ENCODE measurements around the gene PXT1. TPM values are rescaled to one million over a fixed set of nuclear protein-coding genes. Genes with fewer than 3 reads are reported as not detected.

Gene PXT1
- total RNA-seq, 3 donors from 2014 or later, result 0.15 TPM; not detected in 2

DNA sequence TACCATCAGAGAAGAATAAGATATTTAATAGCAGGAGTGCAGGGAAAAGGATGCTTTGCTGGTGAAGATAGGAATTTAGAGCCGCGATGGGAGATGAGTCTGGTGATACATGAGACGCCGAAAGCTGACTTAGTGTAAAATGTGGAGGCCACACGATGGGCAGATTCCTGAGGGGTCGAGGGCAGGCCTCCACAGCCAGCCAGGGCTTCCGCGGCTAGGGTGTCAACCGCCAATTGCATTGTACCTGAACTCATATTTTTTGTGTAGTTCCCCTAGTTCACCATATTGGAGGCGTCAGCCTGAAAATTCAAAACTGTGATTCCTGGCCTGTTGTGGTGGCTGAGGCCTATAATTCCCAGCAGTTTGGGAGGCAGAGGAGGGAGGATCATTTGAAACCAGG, 63.7 kb downstream of the PXT1 start:
- H3K27ac ChIP-seq, result no peak overlapping the region
- no peak for DNase-seq (ENCODE audit: low spot score in 2 of 2)
- no peaks in the 10 kb centered on the region for H3K9me3 ChIP-seq
- no peaks in the 10 kb centered on the region for H3K4me1 ChIP-seq
- intact Hi-C loops (cut with DNase I; ENCODE audit: low total_unique reads), result no loop called here
- TF ChIP-seq, protein P1, sequence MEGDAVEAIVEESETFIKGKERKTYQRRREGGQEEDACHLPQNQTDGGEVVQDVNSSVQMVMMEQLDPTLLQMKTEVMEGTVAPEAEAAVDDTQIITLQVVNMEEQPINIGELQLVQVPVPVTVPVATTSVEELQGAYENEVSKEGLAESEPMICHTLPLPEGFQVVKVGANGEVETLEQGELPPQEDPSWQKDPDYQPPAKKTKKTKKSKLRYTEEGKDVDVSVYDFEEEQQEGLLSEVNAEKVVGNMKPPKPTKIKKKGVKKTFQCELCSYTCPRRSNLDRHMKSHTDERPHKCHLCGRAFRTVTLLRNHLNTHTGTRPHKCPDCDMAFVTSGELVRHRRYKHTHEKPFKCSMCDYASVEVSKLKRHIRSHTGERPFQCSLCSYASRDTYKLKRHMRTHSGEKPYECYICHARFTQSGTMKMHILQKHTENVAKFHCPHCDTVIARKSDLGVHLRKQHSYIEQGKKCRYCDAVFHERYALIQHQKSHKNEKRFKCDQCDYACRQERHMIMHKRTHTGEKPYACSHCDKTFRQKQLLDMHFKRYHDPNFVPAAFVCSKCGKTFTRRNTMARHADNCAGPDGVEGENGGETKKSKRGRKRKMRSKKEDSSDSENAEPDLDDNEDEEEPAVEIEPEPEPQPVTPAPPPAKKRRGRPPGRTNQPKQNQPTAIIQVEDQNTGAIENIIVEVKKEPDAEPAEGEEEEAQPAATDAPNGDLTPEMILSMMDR (IDR thresholded peaks at IDR 0.05), result no peak
- TF ChIP-seq POLR2AphosphoS5 (IDR thresholded peaks at IDR 0.05) (no peak), POLR2A (IDR thresholded peaks at IDR 0.05) (no peak)
- H3K36me3 ChIP-seq, result no peaks in the 10 kb centered on the region
- no peaks in the 10 kb centered on the region for H3K27me3 ChIP-seq
- no peak overlapping the region for H3K4me3 ChIP-seq

DNA sequence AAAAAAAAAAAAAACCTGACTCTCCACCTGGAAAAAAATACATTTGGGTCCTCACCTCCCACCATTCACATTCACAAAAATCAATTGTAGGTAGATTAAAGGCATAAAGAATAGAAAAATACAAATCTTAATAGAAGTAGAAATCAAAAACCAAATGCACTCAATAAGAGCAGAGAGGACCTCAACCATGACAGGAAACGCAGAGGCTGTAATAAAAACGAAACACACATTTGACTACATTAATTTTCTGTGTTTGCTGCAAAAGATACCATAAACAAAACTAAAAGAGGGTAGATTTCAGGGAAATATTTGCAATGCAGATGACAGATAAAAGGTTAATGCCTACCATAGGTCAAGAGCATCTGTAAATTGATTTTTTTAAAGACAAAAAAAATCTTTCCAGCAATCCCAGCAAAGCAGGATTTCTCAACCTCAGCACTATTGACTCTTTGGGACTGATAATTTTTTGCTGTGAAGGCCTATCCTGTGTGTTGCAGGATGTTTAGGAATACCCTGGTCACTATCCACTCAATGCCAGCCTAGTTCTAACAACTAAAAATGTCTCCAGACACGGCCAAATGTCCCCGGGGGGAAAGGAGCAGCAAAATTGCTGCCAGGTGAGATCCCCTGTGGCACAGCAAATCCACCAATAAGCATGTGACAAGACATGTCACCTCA, 64.3 kb downstream of the PXT1 start:
- H3K27ac ChIP-seq, result no peak overlapping the region
- H3K27me3 ChIP-seq, result no peaks in the 10 kb centered on the region
- H3K9me3 ChIP-seq, result no peaks in the 10 kb centered on the region
- intact Hi-C loops (cut with DNase I; ENCODE audit: low total_unique reads), result no loop called here
- H3K4me1 ChIP-seq, result no peaks in the 10 kb centered on the region
- TF ChIP-seq POLR2A (IDR thresholded peaks at IDR 0.05), result no peak
- no peak for TF ChIP-seq POLR2AphosphoS5 (IDR thresholded peaks at IDR 0.05)
- TF ChIP-seq, protein P1 (IDR thresholded peaks at IDR 0.05), result no peak
- H3K4me3 ChIP-seq, result no peak overlapping the region
- no peaks in the 10 kb centered on the region for H3K36me3 ChIP-seq
- DNase-seq (ENCODE audit: low spot score in 2 of 2), result no peak

DNA sequence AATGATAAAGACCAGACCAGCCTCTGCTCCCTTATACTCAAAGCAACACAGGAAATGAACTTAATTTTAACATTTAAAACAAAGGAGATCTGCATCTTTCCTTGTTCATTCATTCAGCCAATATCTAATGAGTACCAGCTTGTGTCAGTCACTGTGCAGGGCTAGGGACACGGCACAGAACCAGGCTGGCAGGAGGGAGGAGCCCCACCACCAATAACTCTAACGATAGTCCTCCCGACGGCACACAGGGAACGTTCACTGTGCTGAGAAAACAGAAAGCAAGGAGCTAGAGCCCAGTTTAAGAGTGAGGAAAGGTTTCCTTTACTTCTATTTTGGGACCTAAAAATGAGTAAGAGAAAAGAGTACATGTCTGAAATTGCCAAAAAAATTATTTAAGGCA, 65.1 kb downstream of the PXT1 start:
- DNase-seq (ENCODE audit: low spot score in 2 of 2), result no peak
- Histone ChIP-seq H3K27ac (no peak overlapping the region), H3K9me3 (no peaks in the 10 kb centered on the region), H3K27me3 (no peaks in the 10 kb centered on the region), H3K36me3 (no peaks in the 10 kb centered on the region), H3K4me1 (no peaks in the 10 kb centered on the region), H3K4me3 (no peak overlapping the region)
- TF ChIP-seq POLR2A (IDR thresholded peaks at IDR 0.05), result no peak
- TF ChIP-seq, protein P1 (IDR thresholded peaks at IDR 0.05), result no peak
- no peak for TF ChIP-seq POLR2AphosphoS5 (IDR thresholded peaks at IDR 0.05)
- intact Hi-C loops (cut with DNase I; ENCODE audit: low total_unique reads), result no loop called here

DNA sequence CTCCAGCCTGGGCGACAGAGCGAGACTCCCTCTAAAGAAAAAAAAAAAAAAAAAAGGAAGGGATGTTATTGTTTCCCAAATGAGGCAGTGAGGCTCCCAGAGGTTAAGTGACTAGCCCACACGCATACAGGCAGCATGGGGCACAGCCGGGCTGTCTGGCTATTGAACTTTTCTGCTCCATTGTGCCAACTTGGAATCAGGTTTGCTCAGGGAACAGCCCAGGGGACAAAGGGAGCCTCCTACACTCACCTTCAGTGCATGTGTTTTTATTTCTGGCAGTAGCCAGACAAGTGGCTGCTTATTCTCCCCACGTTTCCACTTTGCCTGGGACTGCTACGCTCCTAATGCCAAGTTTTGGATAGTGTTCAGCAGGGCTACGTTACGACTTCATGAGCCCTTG, 65.9 kb downstream of the PXT1 start:
- Histone ChIP-seq H3K27me3 (no peaks in the 10 kb centered on the region), H3K4me3 (no peak overlapping the region), H3K36me3 (no peaks in the 10 kb centered on the region), H3K27ac (no peak overlapping the region), H3K9me3 (no peaks in the 10 kb centered on the region), H3K4me1 (no peaks in the 10 kb centered on the region)
- intact Hi-C loops (cut with DNase I; ENCODE audit: low total_unique reads), result no loop called here
- no peak for DNase-seq (ENCODE audit: low spot score in 2 of 2)
- TF ChIP-seq, protein P1 (IDR thresholded peaks at IDR 0.05), result no peak
- no peak for TF ChIP-seq POLR2AphosphoS5 (IDR thresholded peaks at IDR 0.05)

DNA sequence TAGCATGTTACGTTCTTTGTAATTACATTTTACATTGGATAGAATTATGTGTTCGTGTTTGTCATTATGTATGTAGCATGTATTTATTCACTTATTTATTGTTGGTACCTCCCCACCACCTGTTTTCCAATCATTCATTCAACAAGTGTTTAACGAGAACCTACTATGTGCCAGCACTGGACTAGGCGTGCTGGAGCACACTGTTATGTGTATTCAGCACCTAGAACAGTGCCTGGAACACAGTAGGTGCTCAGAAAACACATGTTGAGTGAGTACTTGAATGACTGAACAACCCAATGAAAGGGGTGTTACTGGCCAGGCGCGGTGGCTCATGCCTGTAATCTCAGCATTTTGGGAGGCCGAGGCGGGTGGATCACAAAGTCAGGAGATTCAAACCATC, 66.5 kb downstream of the PXT1 start:
- DNase-seq (ENCODE audit: low spot score in 2 of 2), result no peak
- H3K4me1 ChIP-seq, result no peaks in the 10 kb centered on the region
- no peaks in the 10 kb centered on the region for H3K9me3 ChIP-seq
- no peak overlapping the region for H3K27ac ChIP-seq
- H3K27me3 ChIP-seq, result no peaks in the 10 kb centered on the region
- intact Hi-C loops (cut with DNase I; ENCODE audit: low total_unique reads), result no loop called here
- no peaks in the 10 kb centered on the region for H3K36me3 ChIP-seq
- TF ChIP-seq, protein P1 (IDR thresholded peaks at IDR 0.05), result no peak
- H3K4me3 ChIP-seq, result no peak overlapping the region

Measured in breast epithelium (tissue), 4 donors.